Measurements from ENCODE around the gene REN. TPM values are rescaled to one million over a fixed set of nuclear protein-coding genes. Genes with fewer than 3 reads are reported as not detected.

Gene REN
- total and polyA plus RNA-seq, 9 of the 15 experiments (the other 6 are each of a cell fraction or from before 2014, with no cell fraction given), result 1.7 to 9.9 (median 3.1) TPM

GRCh38 chr1:204207136-204207616, 41.0 kb upstream of the REN start (continued):
- TF ChIP-seq, protein P1, sequence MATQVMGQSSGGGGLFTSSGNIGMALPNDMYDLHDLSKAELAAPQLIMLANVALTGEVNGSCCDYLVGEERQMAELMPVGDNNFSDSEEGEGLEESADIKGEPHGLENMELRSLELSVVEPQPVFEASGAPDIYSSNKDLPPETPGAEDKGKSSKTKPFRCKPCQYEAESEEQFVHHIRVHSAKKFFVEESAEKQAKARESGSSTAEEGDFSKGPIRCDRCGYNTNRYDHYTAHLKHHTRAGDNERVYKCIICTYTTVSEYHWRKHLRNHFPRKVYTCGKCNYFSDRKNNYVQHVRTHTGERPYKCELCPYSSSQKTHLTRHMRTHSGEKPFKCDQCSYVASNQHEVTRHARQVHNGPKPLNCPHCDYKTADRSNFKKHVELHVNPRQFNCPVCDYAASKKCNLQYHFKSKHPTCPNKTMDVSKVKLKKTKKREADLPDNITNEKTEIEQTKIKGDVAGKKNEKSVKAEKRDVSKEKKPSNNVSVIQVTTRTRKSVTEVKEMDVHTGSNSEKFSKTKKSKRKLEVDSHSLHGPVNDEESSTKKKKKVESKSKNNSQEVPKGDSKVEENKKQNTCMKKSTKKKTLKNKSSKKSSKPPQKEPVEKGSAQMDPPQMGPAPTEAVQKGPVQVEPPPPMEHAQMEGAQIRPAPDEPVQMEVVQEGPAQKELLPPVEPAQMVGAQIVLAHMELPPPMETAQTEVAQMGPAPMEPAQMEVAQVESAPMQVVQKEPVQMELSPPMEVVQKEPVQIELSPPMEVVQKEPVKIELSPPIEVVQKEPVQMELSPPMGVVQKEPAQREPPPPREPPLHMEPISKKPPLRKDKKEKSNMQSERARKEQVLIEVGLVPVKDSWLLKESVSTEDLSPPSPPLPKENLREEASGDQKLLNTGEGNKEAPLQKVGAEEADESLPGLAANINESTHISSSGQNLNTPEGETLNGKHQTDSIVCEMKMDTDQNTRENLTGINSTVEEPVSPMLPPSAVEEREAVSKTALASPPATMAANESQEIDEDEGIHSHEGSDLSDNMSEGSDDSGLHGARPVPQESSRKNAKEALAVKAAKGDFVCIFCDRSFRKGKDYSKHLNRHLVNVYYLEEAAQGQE (IDR thresholded peaks at IDR 0.05; ENCODE audit: borderline replicate concordance), result peak; percentile 62
- TF ChIP-seq, protein P1 (CRISPR knock-in tag; IDR thresholded peaks at IDR 0.05; ENCODE audit: low read depth), result peak; percentile 44; the same call in 1 of the 2 replicates
- TF ChIP-seq SMARCB1 (IDR thresholded peaks at IDR 0.05; ENCODE audit: insufficient read length, low read depth) (no peak), XRCC5 (IDR thresholded peaks at IDR 0.05; ENCODE audit: low read depth, low read length) (peak; percentile 72; the same call in 1 of the 2 replicates), ZBTB2 (IDR thresholded peaks at IDR 0.05) (no peak), PRDM10 (IDR thresholded peaks at IDR 0.05; ENCODE audit: partially characterized antibody) (peak; percentile 21), SOX6 (IDR thresholded peaks at IDR 0.05) (no peak), ADNP (tag; IDR thresholded peaks at IDR 0.05) (no peak)
- TF ChIP-seq, protein P2, sequence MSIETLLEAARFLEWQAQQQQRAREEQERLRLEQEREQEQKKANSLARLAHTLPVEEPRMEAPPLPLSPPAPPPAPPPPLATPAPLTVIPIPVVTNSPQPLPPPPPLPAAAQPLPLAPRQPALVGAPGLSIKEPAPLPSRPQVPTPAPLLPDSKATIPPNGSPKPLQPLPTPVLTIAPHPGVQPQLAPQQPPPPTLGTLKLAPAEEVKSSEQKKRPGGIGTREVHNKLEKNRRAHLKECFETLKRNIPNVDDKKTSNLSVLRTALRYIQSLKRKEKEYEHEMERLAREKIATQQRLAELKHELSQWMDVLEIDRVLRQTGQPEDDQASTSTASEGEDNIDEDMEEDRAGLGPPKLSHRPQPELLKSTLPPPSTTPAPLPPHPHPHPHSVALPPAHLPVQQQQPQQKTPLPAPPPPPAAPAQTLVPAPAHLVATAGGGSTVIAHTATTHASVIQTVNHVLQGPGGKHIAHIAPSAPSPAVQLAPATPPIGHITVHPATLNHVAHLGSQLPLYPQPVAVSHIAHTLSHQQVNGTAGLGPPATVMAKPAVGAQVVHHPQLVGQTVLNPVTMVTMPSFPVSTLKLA (conservative IDR thresholded peaks at IDR 0.05), result no peak
- TF ChIP-seq, protein P3, sequence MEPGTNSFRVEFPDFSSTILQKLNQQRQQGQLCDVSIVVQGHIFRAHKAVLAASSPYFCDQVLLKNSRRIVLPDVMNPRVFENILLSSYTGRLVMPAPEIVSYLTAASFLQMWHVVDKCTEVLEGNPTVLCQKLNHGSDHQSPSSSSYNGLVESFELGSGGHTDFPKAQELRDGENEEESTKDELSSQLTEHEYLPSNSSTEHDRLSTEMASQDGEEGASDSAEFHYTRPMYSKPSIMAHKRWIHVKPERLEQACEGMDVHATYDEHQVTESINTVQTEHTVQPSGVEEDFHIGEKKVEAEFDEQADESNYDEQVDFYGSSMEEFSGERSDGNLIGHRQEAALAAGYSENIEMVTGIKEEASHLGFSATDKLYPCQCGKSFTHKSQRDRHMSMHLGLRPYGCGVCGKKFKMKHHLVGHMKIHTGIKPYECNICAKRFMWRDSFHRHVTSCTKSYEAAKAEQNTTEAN (CRISPR knock-in tag; IDR thresholded peaks at IDR 0.05), result no peak

Data from K562 (cell line).